Measurements from ENCODE around the gene MTMR4.

DNA sequence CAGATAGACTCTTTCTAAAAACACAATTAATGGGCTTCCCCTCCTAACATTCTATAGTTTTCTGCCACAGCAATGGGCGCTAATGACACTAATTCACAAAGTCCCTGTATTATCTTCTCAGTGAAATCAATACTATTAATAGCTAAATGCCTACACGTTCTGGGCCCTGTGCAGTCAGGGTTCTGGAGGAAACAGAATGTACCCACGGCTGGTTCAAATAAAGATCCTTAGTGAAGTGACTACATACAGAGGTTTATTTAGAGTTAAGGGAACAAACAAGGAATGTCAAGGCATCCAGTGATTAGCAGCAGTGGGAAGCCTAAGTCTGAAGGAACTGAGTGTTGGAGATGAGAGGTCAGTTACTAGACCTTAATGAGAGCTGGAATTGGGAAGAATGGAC is 43.5 kb upstream of the MTMR4 start:
- TF ChIP-seq POLR2A (IDR thresholded peaks at IDR 0.05; ENCODE audit: low read length) (no peak), GATA1 (IDR thresholded peaks at IDR 0.05; ENCODE audit: low read depth, low read length) (no peak)

Data from erythroblast (primary cell).